Stimulated activated CD4-positive, alpha-beta T cell treated with anti-CD3 and anti-CD28 coated beads, Interleukin-4, amount 100 ng/mL, for 48 hours (primary cell): ENCODE data around the gene ATP6V1G2.

Experiments used
- DNase-seq, 2 donors: peaks; one replicate each; pipeline ENCODE4 v3.0.0-alpha.2; 2020; ENCODE audit warnings: low read depth in 2 of 2

Gene ATP6V1G2

DNA sequence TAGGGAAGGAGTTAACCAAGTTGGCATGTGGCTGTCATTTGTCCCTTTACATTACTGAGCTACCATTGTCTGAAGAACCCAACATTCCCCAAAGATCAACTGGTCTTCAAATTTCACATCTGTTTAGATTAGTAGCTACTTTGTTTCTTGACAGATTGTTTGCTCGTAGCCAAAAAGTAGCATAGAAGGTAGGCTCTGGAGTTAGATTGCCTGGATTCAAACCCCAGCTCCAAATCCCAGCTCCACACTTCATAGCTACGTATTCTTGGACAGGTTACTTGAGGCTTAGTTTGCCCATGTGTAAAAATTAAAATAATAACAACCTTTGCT is 2.1 kb upstream of the ATP6V1G2 start:
- no peak for DNase-seq

DNA sequence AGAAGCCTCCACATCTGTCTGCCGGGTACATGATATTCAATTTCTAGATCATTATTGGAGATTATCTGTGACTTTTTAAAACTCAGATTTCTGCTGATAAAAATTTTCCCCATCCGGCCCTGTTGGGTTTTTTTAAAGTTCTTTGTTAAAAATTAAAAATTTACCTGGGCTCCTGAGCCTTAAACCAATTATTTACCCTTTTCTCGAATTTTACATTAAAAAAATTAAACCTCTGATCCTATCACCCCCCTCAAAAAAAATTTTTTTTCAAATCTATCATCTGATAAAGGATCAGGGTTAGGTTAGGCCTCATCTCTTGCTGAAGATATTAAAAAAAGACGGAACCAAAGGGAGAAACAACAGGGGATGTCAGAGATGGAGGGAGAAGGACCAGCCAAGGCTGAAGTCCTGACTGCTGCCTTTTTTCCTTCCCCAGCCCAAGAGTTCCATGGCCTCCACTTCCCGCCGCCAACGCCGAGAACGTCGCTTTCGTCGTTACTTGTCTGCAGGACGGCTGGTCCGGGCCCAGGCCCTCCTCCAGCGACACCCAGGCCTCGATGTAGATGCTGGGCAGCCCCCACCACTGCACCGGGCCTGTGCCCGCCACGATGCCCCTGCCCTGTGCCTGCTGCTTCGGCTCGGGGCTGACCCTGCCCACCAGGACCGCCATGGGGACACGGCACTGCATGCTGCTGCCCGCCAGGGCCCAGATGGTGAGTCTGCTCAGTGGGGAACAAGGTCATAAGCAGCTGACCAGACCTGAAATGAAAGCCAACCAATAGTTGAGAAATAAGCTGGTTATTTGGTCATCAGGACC is 1.5 kb upstream of the ATP6V1G2 start:
- DNase-seq, result no peak

DNA sequence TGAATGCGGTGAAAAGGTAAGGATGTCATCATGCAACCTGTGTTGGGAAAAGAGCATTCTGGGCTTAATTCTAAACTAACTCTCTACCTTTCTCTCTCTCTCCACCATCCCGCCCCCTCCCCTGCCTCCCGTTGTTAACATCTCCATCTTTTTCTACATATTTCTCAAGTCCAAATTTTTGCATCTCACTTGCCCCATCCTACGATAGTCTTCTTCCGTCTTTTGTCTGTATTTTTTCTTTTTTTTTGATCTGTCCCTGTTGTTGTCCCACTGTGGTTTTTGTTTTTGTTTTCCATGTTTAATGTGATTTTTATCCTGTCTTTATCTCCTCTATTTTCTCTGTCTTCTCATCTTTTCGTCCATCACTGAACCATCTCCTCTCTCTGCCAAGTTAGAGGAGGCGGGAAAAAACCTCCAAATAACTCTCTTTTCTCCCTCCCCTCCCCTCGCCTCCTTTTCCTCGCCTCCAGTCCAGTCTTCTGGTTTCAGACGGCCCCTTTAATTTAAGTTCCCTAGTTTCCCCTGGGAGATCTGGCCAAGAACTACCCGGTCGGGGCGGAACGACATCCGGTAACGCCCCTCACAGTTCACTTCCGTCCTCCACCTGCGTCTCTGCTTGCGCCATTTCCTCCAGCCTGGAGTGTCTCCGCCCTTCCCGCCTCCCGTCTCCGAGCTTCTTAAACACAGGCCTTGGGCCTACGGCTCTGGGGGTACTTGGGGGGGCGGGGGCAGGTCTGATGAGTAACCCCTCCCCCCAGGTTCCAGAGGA is 734 bp upstream of the ATP6V1G2 start, which contains the start of gene NFKBIL1:
Gene NFKBIL1, plus strand, starts transcription at position 651 of the 769 bp plus-strand sequence. Its CDS starts 87 bp downstream, at position 738.
- peak; percentile 79 to 90 for DNase-seq

DNA sequence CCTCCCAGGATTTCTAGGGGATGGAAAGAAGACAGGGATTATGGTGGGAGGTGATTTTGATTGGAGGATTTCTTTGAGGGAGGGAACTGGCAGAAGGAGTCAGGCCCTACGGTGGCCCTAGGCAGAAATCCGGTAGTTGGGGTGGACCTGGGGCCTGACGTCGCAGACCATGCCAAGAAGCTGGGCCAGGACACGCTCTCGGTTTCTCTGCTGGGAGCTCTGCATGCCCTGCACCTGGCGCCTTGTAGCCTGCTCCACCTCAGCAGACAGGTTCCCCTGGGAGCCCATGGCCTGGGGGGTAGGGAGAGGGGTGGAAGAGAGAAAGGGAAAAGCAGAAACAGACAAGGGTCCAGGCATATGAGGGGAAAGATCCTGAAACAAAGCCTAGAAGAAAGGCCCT is 1.1 kb downstream of the ATP6V1G2 start:
- no peak for DNase-seq

DNA sequence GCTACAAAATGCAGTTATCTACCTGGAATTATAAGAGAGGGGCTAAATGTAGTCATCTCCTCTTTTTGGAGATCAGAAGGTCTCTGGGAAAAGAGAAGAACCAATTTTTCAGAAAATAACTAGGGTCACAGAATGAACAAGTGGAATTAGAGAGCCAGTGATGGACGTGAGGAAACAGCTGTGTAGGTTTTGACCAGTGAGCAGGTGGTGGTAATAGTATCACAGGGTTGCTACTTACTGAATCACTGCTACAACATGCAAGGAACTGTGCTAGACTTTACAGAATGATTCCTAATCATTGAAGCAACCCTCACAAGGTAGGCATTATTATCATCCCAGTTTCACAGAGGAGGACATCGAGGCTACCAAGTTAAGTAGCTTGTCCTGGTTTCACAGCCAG is 1.7 kb downstream of the ATP6V1G2 start:
- DNase-seq, result no peak

DNA sequence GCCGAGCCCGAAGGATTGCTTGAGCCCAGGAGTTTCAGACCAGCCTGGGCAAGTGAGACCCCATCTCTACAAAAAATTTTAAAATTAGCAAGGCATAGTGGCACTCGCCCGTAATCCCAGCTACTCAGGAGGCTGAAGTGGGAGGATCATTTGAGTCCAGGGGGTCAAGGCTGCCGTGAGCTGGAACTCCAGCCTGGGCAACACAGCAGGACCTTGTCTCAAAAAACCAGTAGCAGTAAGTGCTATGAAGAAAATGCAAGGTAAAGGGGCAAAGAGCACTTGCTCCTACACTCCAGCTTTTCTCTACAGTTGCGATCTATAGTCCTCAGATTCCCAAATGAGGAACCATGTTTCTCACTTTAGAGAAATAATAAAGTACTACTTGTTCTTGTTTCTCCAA is 2.8 kb downstream of the ATP6V1G2 start:
- no peak for DNase-seq

DNA sequence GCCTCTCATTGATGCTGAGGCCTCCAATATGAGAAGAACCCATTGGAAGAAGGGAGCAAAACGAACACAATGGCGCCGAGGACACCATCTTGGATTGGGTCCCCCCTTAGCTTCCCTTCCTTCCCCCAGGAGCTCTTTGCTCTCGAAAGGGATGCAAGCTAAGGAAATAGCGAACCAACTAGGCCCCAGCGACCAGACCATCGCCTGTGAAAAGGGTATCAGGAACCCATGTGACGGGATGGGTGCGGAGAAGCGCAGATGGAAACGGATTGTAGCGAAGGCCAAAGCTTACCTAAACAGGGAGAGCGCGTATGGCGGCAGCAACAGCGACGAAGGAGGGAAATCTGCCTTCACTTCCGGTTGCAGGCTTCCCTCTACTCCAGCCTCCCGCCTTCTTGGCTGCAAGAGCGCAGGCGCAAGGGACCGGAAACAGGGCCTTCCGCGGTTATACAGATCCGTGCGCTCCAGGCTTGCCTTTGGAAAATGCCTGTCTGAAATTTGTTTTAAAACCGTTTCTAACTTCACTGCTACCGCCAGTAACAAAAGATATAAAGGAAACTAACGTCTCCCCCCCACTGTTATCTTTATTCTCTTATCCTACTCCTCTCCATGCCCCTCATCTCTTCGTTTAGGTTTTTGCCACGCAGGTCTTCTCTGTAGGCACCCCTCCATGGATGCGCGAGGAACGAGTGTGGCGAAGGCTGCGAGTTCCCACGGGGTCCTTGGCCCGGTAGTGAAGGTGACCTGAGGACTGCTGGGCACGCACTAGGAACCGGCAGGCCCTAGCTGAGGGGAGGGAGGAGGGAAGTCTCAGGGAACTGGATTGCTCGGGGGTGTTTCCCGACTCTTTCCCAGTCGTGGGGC is 4.5 kb downstream of the ATP6V1G2 start, which contains the start of gene DDX39B:
Gene DDX39B, minus strand, starts transcription at position 346 of the 864 bp plus-strand sequence. CDS start 1,471 bp downstream, outside the sequence.
- peak; percentile 83 to 93 for DNase-seq

DNA sequence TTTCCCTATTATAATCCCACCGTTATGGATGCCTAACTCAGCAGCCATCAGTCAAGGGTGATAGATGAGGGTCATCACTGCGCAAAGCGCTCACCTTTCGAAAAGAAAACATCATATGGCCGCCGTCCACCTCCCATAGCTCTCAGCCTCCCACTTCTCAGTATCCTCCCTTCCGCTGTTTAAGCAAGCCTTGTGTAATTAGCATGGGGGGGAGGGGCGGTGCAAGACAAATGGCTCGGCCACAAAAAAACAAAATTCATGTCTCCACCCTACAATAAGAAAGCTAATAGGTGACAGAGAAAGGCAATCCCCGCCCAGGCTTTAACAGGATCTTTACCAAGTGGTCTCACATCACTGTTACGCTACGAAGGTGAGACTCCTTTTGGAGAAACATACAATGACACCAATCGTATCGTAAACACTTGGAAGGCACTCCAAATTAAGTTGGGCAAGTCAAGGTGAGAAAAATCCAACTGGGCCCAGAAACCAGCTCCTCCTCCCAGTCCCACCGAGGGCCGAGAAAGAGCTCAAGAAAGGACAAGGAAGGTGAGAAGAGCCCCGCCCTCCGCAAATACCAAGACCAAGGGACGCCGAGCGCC is 5.2 kb downstream of the ATP6V1G2 start:
- DNase-seq, result peak; percentile 51 to 53

DNA sequence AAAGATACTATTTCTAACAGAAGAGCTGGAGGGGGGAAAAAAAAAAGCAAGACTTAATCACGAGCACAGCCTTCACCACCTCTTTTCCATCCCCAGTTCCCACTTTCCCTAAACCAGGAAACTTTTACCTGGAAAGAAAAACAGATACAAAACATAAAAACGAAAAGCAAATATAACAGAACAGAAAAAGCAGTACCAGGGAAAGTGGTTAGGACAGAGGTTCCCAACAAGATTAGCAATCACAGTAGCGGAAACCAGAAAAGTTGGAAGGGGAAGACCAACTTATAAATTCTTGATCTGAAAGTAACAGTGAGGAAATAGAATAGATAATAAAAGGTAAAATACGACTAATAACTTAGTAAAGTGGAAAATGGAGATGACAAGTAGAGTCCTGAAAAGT is 5.8 kb downstream of the ATP6V1G2 start:
- DNase-seq, result no peak

DNA sequence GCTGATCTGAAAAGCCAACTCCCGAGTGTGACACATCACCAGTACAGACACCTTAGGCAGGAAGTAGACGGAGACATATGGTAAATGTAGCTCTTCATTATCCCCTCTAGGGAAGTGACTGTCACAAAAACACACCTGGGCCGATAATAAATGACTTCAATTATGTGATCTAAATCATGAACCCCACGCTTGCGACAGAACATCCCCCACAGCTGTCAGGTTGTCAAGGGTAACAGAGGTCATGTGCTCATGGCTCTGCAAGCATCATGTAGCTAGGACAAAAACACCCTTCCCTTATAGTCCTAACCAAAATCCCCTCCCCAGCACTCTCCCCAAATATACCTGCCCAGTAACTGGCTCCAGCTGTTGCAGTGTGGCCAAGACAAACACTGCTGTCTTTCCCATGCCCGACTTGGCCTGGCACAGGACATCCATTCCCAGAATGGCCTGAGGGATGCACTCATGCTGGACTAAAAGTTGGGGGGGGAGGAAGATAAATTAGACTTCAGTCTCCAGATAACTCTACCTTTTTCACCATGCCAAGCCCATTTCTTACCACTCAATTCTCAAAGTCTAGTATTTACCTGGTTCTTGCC is 7.5 kb downstream of the ATP6V1G2 start:
- DNase-seq, result no peak

DNA sequence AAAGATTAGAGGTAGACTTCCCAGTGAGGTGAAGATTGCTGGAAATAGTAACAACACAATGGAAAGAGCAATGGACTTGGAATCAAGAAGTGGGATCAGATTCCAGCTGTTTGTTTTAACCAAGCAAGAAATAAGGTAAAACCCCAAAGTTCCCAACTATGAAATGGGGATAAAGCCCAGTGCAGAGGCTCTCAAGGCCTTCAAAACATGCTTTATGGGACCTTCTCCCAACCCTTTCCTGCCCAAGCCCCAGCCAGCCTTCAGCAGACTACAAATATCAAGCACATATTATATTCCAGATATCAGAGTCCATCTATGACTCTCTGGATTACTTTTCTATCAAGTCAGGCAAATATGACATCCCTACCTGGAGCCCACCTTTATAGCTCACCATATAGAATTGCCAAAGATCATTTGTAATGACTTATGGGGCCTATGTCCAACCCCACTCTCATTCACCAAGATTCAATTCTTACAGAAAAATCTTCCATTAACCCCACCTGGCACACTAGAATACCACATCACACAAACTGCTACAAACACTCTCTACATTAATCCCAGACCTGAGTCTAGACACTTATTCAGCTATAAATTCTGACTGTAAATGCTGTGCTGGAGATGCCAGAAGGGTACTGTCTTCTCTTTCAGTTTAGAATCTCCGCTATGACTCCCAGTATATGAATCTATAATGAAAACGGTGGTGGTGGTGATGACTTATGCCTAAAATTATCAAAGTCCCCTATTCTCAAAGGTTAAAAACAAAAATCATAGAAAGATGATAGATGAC is 10.7 kb downstream of the ATP6V1G2 start:
- no peak for DNase-seq

DNA sequence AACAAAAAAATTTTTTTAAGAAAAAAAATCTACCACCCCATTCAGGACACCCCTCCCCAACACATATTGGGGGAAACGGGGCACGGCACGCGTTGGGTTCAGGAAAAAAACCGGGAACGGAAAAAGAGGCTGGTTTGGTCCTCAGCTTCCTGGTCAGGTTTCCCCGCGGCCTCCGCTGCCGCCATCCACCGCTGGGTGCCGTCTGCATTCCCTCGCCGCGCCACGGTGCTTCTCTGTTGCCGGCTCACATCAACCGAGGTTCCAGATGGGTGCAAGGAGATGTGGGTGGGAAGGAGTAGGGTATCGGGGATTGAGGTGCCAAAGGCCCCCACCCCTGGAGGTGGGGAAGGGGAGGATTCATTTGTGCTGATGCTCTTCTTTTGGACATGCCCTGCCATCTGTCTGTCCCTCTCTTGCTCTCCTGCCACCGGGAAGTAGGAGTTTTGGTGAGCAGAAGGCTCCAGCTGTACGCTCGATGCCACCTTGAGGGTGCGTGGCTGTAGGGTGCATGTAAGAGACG is 11.8 kb downstream of the ATP6V1G2 start:
- DNase-seq, result no peak

DNA sequence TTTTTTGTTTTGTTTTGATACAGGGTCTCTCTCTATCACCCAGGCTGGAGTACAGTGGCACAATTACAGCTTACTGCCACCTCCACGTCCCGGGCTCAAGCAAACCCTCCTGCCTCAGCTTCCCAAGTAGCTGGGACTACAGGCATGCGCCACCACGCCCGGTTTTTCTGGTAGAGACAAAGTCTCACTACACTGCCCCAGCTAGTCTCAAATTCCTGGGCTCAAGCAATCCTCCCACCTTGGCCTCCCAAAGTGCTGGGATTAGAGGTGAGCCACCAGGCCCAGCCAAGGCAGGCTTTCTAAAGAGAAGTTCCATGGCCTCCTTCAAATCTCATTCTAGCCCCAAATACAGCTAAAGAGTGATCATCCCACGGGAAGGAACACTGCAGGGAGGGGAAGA is 12.4 kb downstream of the ATP6V1G2 start:
- DNase-seq, result no peak

DNA sequence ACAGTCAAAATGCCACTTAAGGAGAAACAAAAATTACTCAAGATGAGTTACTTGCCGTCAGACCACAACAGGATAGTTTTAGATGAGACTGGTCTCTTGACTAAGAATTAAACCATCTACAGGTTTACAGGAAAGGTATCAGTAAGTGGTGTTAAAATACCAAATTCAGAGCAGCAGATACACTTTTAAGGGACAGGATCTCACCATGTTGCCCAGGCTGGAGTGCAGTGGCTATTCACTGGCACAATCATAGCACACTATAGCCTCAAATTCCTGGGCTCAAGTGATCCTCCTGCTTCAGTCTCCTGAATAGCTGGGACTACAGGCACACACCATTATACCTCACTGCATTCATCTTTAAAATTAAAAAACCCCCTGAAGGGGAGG is 13.0 kb downstream of the ATP6V1G2 start:
- DNase-seq, result no peak

DNA sequence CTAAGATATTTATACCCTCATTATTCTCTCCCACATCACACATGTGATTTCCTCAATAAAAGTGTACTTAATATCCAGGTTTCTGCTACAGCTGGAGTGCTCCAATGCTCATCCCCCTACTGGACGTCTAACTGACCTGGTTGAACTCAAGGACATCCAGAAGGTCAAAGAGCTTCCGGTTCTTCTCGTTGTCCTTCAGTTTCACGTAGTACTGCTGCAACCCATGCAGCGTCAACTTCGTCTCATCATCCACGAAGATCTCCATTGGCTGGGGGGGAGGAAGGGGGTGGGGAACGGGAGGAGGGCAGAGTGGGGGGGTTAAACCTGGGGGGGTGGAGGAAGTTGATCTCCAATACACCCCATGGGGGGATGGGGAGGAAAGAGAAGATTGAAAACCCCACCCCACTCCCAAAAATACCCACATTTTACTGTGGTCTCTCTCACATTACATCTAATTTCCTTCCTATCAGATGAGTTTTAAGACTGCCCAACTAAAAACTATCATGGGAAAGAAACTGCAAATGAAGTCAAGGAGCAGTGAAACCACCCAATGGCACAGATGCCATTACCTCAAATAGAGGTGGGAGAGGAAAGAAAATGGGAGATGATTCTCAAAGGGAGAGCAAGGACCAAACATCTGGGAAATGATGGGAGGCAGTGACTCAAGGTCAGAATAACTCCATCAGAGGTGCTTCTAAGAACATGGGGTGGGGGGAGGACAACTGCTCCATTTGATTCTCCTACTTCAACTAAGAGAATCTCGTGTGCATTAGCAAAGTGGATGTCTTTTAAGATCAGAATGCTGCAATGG is 13.6 kb downstream of the ATP6V1G2 start:
- no peak for DNase-seq

DNA sequence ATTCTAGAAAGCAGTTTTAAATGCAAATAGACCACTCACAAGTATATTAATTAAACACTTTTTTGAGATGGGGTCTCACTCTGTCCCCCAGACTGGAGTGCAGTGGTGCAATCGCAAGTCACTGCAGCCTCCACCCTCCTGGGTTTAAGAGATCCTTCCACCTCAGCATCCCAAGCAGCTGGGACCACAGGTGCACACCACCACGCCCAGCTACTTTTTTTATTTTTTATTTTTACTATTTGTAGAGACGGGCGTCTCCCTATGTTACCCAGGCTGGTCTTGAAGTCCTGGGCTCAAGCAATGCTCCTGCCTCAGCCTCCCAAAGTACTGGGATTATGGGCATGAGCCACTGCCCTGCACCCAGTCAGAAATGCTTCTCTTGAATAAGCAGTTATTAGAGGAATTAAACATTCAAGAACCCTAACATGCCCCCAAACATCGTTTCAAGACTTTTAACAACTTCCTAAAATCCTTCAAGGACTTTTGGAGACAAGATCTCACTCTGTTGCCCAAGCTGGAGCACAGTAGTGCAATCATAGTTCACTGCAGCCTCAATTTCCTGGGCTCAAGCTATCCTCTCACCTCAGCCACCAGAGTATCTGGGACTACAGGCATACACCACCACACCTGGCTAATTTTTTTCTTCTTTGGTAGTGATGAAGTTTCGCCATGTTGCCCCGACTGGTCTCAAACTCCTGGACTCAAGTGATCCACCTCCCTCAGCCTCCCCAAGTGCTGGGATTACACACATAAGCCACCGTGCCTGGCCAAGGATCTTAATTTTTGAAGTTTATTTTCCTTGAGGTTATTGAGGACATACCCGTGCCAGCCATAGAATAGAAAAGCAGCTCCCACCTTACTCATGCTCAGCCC is 14.4 kb downstream of the ATP6V1G2 start:
- DNase-seq, result no peak

DNA sequence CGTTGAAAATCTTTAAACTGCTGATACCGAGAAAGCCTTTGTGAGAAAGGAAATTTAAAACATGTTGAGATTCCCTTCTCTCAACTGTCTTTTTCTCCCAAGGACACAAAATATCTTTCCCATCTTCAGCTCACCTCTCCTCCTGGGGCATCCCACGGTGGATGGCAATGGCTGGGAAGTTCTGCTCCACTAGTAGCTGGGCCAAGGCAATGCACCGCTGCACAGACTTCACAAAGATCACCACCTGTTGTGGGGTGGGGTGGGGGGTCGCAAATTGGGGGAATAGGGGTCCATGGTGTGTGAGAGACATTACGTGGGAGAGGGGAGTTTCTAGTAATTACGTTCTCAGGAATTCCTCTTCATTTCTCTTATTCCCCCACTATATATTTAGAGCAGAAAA is 15.2 kb downstream of the ATP6V1G2 start:
- no peak for DNase-seq

DNA sequence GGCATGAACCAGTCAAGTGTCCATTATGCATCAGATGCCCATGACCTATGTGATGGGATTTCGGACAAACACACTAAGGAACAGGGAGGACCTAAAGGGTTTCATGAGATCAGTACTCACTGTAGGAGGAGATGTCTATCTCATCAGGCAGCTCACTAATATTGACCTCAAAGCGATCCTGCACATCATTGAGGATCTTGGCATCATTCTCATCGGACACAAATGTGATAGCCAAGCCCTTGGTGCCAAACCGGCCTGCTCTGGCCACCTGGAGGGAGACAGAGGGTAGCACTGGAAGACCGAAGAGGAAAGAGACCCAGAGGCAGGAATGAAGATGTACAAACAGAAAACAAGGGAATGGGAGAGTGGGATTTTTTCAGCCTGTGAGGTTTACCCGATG is 15.7 kb downstream of the ATP6V1G2 start:
- no peak for DNase-seq
